Peyer's patch (tissue), 4 donors: ENCODE results near the gene RASD1.

Experiments used
- CTCF ChIP-seq, 6 experiments: fragments of 450-650 bp in 4 of 6; fragments of 200-600 bp in 2 of 6; sonication (generic) in 1 of 6; IDR thresholded peaks; one replicate each; pipeline ENCODE4 v1.5.1; 2017 to 2019; ENCODE audit warnings: antibody characterized with exemption in 6 of 6, mild to moderate bottlenecking in 3 of 6, moderate library complexity in 1 of 6
- POLR2A ChIP-seq, 2 donors: fragments of 450-650 bp; IDR thresholded peaks; one replicate each; pipeline ENCODE4 v1.5.1; 2017; ENCODE audit warnings: antibody characterized with exemption in 2 of 2, mild to moderate bottlenecking in 2 of 2, moderate library complexity in 2 of 2

GRCh38 chr17:17513626-17514025 is 17.4 kb upstream of the RASD1 start:
- TF ChIP-seq CTCF (IDR thresholded peaks at IDR 0.05), result no peak
- TF ChIP-seq POLR2A (IDR thresholded peaks at IDR 0.05), result no peak
